H9 (cell line): Measurements from ENCODE around the gene CHCHD3. TPM values are rescaled to one million over a fixed set of nuclear protein-coding genes. Genes with fewer than 3 reads are reported as not detected.

Experiments
- DNase-seq: peaks from one replicate; pipeline ENCODE4 v3.0.0-alpha.2; 2017
- H2AFZ ChIP-seq: one replicate; pipeline ENCODE4 v1.6.1; 2013; ENCODE audit warnings: mild to moderate bottlenecking, low read length, control low read depth, moderate library complexity
- H2AK5ac ChIP-seq: 2 replicates; pipeline ENCODE4 v1.6.1; 2013; ENCODE audit warnings: low read length, control low read depth, mixed read lengths; ENCODE audit not compliant: insufficient read length
- H2BK120ac ChIP-seq: one replicate; pipeline ENCODE4 v1.6.1; 2013; ENCODE audit warnings: low read depth, mild to moderate bottlenecking, low read length, control low read depth, inconsistent platforms; ENCODE audit not compliant: poor library complexity, severe bottlenecking
- H2BK12ac ChIP-seq: 2 replicates; pipeline ENCODE4 v1.6.1; 2013; ENCODE audit warnings: low read length, control low read depth, mixed read lengths, low read depth; ENCODE audit not compliant: insufficient read length
- H2BK15ac ChIP-seq: 2 replicates; pipeline ENCODE4 v1.6.1; 2013; ENCODE audit warnings: low read depth, low read length, control low read depth
- H2BK20ac ChIP-seq: one replicate; pipeline ENCODE4 v1.6.1; 2013; ENCODE audit warnings: low read depth, mild to moderate bottlenecking, low read length, control low read depth, inconsistent platforms; ENCODE audit not compliant: poor library complexity, severe bottlenecking
- H2BK5ac ChIP-seq: 2 replicates; pipeline ENCODE4 v1.6.1; 2013; ENCODE audit warnings: low read length, control low read depth, mixed read lengths; ENCODE audit not compliant: insufficient read length
- H3K14ac ChIP-seq: 2 replicates; pipeline ENCODE4 v1.6.1; 2013; ENCODE audit warnings: low read length, control low read depth; ENCODE audit not compliant: insufficient read depth
- H3K18ac ChIP-seq: 2 replicates; pipeline ENCODE4 v1.6.1; 2013; ENCODE audit warnings: low read depth, mild to moderate bottlenecking, mixed read lengths, low read length, control low read depth; ENCODE audit not compliant: insufficient read length
- H3K23ac ChIP-seq: 2 replicates; pipeline ENCODE4 v1.6.1; 2013; ENCODE audit warnings: low read length, control low read depth, mixed read lengths, low read depth; ENCODE audit not compliant: insufficient read length
- H3K23me2 ChIP-seq: 2 replicates; pipeline ENCODE4 v1.6.1; 2013; ENCODE audit warnings: low read depth, mild to moderate bottlenecking, mixed read lengths, low read length, control low read depth; ENCODE audit not compliant: insufficient read length, poor library complexity, severe bottlenecking
- H3K27ac ChIP-seq: 2 replicates; pipeline ENCODE4 v1.5.1; 2013; ENCODE audit warnings: low read length, control low read depth, mixed read lengths, low read depth; ENCODE audit not compliant: insufficient read length
- H3K27me3 ChIP-seq: 2 replicates; pipeline ENCODE4 v1.6.1; 2013; ENCODE audit warnings: low read length, control low read depth, inconsistent platforms; ENCODE audit not compliant: insufficient read depth
- H3K4ac ChIP-seq: 2 replicates; pipeline ENCODE4 v1.6.1; 2013; ENCODE audit warnings: low read depth, mild to moderate bottlenecking, control low read depth, inconsistent platforms, low read length, moderate library complexity
- H3K4me1 ChIP-seq: 2 replicates; pipeline ENCODE4 v1.6.1; 2013; ENCODE audit warnings: low read length, control low read depth, inconsistent platforms; ENCODE audit not compliant: insufficient read depth
- H3K4me2 ChIP-seq: 2 replicates; pipeline ENCODE4 v1.6.1; 2013; ENCODE audit warnings: low read length, control low read depth, mixed read lengths; ENCODE audit not compliant: insufficient read length, insufficient read depth
- H3K56ac ChIP-seq: 2 replicates; pipeline ENCODE4 v1.6.1; 2013; ENCODE audit warnings: low read depth, mild to moderate bottlenecking, mixed read lengths, low read length, control low read depth; ENCODE audit not compliant: insufficient read length
- H3K79me1 ChIP-seq: 2 replicates; pipeline ENCODE4 v1.6.1; 2013; ENCODE audit warnings: low read depth, mild to moderate bottlenecking, moderate library complexity, low read length, control low read depth, inconsistent platforms; ENCODE audit not compliant: insufficient read depth, poor library complexity, severe bottlenecking
- H3K79me2 ChIP-seq: 2 replicates; pipeline ENCODE4 v1.6.1; 2013; ENCODE audit warnings: low read length, control low read depth, inconsistent platforms; ENCODE audit not compliant: insufficient read depth
- H3K9ac ChIP-seq: 2 replicates; pipeline ENCODE4 v1.6.1; 2013; ENCODE audit warnings: low read length, control low read depth, mixed read lengths; ENCODE audit not compliant: insufficient read length; ENCODE audit errors: extremely low read depth
- H3K9me3 ChIP-seq: one replicate; pipeline ENCODE4 v1.6.1; 2013; ENCODE audit warnings: low read depth, low read length, inconsistent platforms; ENCODE audit not compliant: control insufficient read depth
- H3T11ph ChIP-seq: one replicate; pipeline ENCODE4 v1.6.1; 2013; ENCODE audit warnings: mild to moderate bottlenecking, low read length, control low read depth, inconsistent platforms
- H4K20me1 ChIP-seq: one replicate; pipeline ENCODE4 v1.6.1; 2013; ENCODE audit not compliant: control insufficient read depth, insufficient read length, insufficient read depth
- H4K5ac ChIP-seq: 2 replicates; pipeline ENCODE4 v1.6.1; 2013; ENCODE audit warnings: low read depth, mild to moderate bottlenecking, mixed read lengths, low read length, control low read depth; ENCODE audit not compliant: insufficient read length
- H4K8ac ChIP-seq: replicated peaks from 2 replicates; pipeline ENCODE4 v1.6.1; 2013; ENCODE audit warnings: low read length, control low read depth, mixed read lengths, low read depth; ENCODE audit not compliant: insufficient read length
- H4K91ac ChIP-seq: 2 replicates; pipeline ENCODE4 v1.6.1; 2013; ENCODE audit warnings: low read depth, mild to moderate bottlenecking, moderate library complexity, mixed read lengths, low read length, control low read depth; ENCODE audit not compliant: insufficient read length
- H3K27ac Mint-ChIP-seq, 3 experiments: 2 replicates in 2 of 3; 3 replicates in 1 of 3; pipeline ENCODE4 v1.8.0; 2020 to 2021; ENCODE audit warnings: mixed read lengths in 3 of 3, mild to moderate bottlenecking in 1 of 3, moderate library complexity in 1 of 3
- H3K27me3 Mint-ChIP-seq: 2 replicates; pipeline ENCODE4 v1.8.0; 2021; ENCODE audit warnings: low read depth, mild to moderate bottlenecking, moderate library complexity, mixed read lengths
- H3K36me3 Mint-ChIP-seq, 3 experiments: 2 replicates in 2 of 3; 3 replicates in 1 of 3; pipeline ENCODE4 v1.8.0; 2020 to 2021; ENCODE audit warnings: low read depth in 3 of 3, mixed read lengths in 3 of 3; ENCODE audit not compliant: insufficient read depth in 1 of 3
- H3K4me1 Mint-ChIP-seq, 2 experiments: 2 replicates each; pipeline ENCODE4 v1.8.0; 2020; ENCODE audit warnings: mixed read lengths in 2 of 2
- H3K4me3 Mint-ChIP-seq, 2 experiments: 2 replicates in 1 of 2; 3 replicates in 1 of 2; pipeline ENCODE4 v1.8.0; 2020 to 2021; ENCODE audit warnings: mild to moderate bottlenecking in 2 of 2, mixed read lengths in 2 of 2, moderate library complexity in 1 of 2
- H3K9me3 Mint-ChIP-seq, 2 experiments: 2 replicates in 1 of 2; 3 replicates in 1 of 2; pipeline ENCODE4 v1.8.0; 2020; ENCODE audit warnings: mild to moderate bottlenecking in 2 of 2, mixed read lengths in 2 of 2, moderate library complexity in 1 of 2
- CTCF ChIP-seq: fragments of 200-600 bp; sonication (generic); conservative IDR thresholded peaks from 3 replicates; pipeline ENCODE4 v1.8.0; 2021; ENCODE audit warnings: antibody characterized with exemption, mild to moderate bottlenecking
- WGBS: extraction: QIAGEN DNeasy Blood & Tissue Kit; methylation state at CpG from one replicate; pipeline ENCODE4 v1.1.7; 2013; ENCODE audit warnings: missing lambda C conversion rate, low lambda C conversion rate, mixed read lengths; ENCODE audit not compliant: insufficient read length; ENCODE audit errors: extremely low coverage; 5-methylcytosine and 5-hydroxymethylcytosine counted together
- total RNA-seq: library from RNA; stranded (reverse); gene quantifications from 2 replicates; pipeline ENCODE4 v1.2.1, GENCODE V29; 2021

CHCHD3 gene
- total RNA-seq, 1 experiment from 2014 or later, result 104 TPM

- Histone ChIP-seq H3K4me2 (no peak overlapping the region), H4K5ac (no peak overlapping the region), H3K4me1 (peaks cover 3% of the 10 kb centered on the region), H2BK12ac (no peak overlapping the region), H3K79me1 (peaks cover 12% of the 10 kb centered on the region), H3K27ac (no peak overlapping the region), H3K27me3 (no peaks in the 10 kb centered on the region), H2BK120ac (no peak overlapping the region), H3K79me2 (peaks cover 21% of the 10 kb centered on the region; the same call in 1 of the 2 replicates), H3K18ac (no peak overlapping the region), H3K56ac (no peak overlapping the region), H2AK5ac (no peak overlapping the region), H3K9me3 (no peaks in the 10 kb centered on the region), H3T11ph (no peak overlapping the region), H3K4ac (no peak overlapping the region), H4K20me1 (no peaks in the 10 kb centered on the region), H4K91ac (no peak overlapping the region), H4K8ac (no peak overlapping the region), H2BK15ac (no peak overlapping the region), H3K23ac (no peak overlapping the region), H2AFZ (no peak overlapping the region), H2BK20ac (no peak overlapping the region), H3K9ac (no peak overlapping the region), H3K14ac (no peak overlapping the region), H3K23me2 (no peaks in the 10 kb centered on the region), H2BK5ac (no peak overlapping the region)
- peak overlapping the region; percentile 55 to 82 (median 76); a peak in 2 of 7 replicates for H3K27ac Mint-ChIP-seq
- H3K36me3 Mint-ChIP-seq, result no peaks in the 10 kb centered on the region
- no peak for TF ChIP-seq CTCF
- no peaks in the 10 kb centered on the region for H3K27me3 Mint-ChIP-seq
- no CpG with 5 or more reads among the region's 4 CpGs for WGBS
- no peak overlapping the region for H3K4me3 Mint-ChIP-seq
- peaks cover 25% of the 10 kb centered on the region in 2 experiments for H3K4me1 Mint-ChIP-seq
- DNase-seq, result no peak
- no peaks in the 10 kb centered on the region for H3K9me3 Mint-ChIP-seq
Observed at GRCh38 chr7:133053321-133053891, 28.5 kb downstream of the CHCHD3 start.
